Osteoblast (primary cell): Measurements from ENCODE around the gene DUSP16. TPM values are rescaled to one million over a fixed set of nuclear protein-coding genes. Genes with fewer than 3 reads are reported as not detected.

ENCODE experiments used
- DNase-seq: peaks from one replicate; pipeline ENCODE4 v3.0.0; 2011; ENCODE audit warnings: low spot score, mixed read lengths; ENCODE audit not compliant: insufficient read length; ENCODE audit errors: missing footprints
- H2AFZ ChIP-seq: 2 replicates; pipeline ENCODE4 v1.6.0; 2011; ENCODE audit warnings: mild to moderate bottlenecking, low read length
- H3K27ac ChIP-seq: 2 replicates; pipeline ENCODE4 v1.5.1; 2011; ENCODE audit warnings: mild to moderate bottlenecking, low read depth, low read length, moderate library complexity
- H3K27me3 ChIP-seq: 2 replicates; pipeline ENCODE4 v1.6.0; 2012; ENCODE audit warnings: mild to moderate bottlenecking, control low read depth, inconsistent platforms, low read length, moderate library complexity; ENCODE audit not compliant: insufficient read depth
- H3K36me3 ChIP-seq: 2 replicates; pipeline ENCODE4 v1.5.1; 2011; ENCODE audit warnings: mild to moderate bottlenecking, low read length, control low read depth, moderate library complexity; ENCODE audit not compliant: insufficient read depth
- H3K4me1 ChIP-seq: 2 replicates; pipeline ENCODE4 v1.5.1; 2011; ENCODE audit warnings: mild to moderate bottlenecking, low read length, control low read depth, moderate library complexity; ENCODE audit not compliant: insufficient read depth
- H3K4me2 ChIP-seq: 2 replicates; pipeline ENCODE4 v1.6.0; 2011; ENCODE audit warnings: mild to moderate bottlenecking, low read length; ENCODE audit not compliant: insufficient read depth
- H3K4me3 ChIP-seq: fragments of 200-600 bp; sonication (generic); 3 replicates; pipeline ENCODE4 v1.5.1; 2012; ENCODE audit warnings: mild to moderate bottlenecking, low read length, inconsistent platforms; ENCODE audit not compliant: insufficient read depth
- H3K79me2 ChIP-seq: 2 replicates; pipeline ENCODE4 v1.6.0; 2012; ENCODE audit warnings: mild to moderate bottlenecking, low read length, control low read depth, inconsistent platforms; ENCODE audit not compliant: insufficient read depth
- H3K9me3 ChIP-seq: 2 replicates; pipeline ENCODE4 v1.5.1; 2011; ENCODE audit warnings: low read depth, low read length, control low read depth
- H4K20me1 ChIP-seq: 2 replicates; pipeline ENCODE4 v1.6.0; 2012; ENCODE audit warnings: mild to moderate bottlenecking, low read length, control low read depth; ENCODE audit not compliant: insufficient read depth
- total RNA-seq: library from RNA; depleted of rRNA; stranded (reverse); fragments of >200 nt; gene quantifications from 2 replicates; pipeline ENCODE4 v1.2.3, GENCODE V29; 2012
- TF ChIP-seq, protein P1 (sequence below): IDR thresholded peaks from 2 replicates; pipeline ENCODE4 v1.5.1; 2011; ENCODE audit warnings: mild to moderate bottlenecking, low read depth, low read length, moderate library complexity; ENCODE audit errors: extremely low read depth

Gene DUSP16
- total RNA-seq, 1 donor, result 5.1 TPM

GRCh38 chr12:12519354-12519998 lies 43.2 kb downstream of the DUSP16 start:
- no peak overlapping the region for H2AFZ ChIP-seq
- H3K4me2 ChIP-seq, result no peak overlapping the region
- no peak overlapping the region for H3K4me3 ChIP-seq
- no peaks in the 10 kb centered on the region for H3K9me3 ChIP-seq
- H3K27ac ChIP-seq, result no peak overlapping the region
- peaks cover 8% of the 10 kb centered on the region for H3K36me3 ChIP-seq
- H3K27me3 ChIP-seq, result no peaks in the 10 kb centered on the region
- H3K79me2 ChIP-seq, result no peaks in the 10 kb centered on the region
- no peak for DNase-seq
- no peaks in the 10 kb centered on the region for H3K4me1 ChIP-seq
- TF ChIP-seq, protein P1, sequence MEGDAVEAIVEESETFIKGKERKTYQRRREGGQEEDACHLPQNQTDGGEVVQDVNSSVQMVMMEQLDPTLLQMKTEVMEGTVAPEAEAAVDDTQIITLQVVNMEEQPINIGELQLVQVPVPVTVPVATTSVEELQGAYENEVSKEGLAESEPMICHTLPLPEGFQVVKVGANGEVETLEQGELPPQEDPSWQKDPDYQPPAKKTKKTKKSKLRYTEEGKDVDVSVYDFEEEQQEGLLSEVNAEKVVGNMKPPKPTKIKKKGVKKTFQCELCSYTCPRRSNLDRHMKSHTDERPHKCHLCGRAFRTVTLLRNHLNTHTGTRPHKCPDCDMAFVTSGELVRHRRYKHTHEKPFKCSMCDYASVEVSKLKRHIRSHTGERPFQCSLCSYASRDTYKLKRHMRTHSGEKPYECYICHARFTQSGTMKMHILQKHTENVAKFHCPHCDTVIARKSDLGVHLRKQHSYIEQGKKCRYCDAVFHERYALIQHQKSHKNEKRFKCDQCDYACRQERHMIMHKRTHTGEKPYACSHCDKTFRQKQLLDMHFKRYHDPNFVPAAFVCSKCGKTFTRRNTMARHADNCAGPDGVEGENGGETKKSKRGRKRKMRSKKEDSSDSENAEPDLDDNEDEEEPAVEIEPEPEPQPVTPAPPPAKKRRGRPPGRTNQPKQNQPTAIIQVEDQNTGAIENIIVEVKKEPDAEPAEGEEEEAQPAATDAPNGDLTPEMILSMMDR, result no peak
- H4K20me1 ChIP-seq, result no peaks in the 10 kb centered on the region

DNA sequence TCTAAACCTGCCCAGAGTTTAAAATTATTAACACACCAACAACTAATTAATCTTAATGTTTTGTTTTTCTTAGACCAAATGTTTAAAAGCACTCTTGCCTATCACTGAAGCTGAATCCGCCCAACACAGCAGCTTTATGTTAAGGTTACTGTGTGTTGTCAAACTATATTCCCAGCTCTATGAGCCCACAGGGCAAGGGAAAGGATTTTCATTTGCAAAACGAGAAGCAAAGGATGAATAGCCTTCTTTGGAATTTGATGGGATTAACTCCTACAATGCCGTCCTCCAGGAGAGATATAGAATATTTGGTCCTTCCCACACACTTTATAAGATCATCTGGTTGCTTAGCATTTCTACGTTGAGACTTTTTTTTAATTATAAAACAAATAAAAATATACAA lies 43.7 kb downstream of the DUSP16 start:
- no peak for DNase-seq
- Histone ChIP-seq H3K4me1 (no peaks in the 10 kb centered on the region), H3K27ac (no peak overlapping the region), H3K4me3 (no peak overlapping the region), H3K36me3 (peaks cover 8% of the 10 kb centered on the region), H4K20me1 (no peaks in the 10 kb centered on the region), H2AFZ (no peak overlapping the region), H3K79me2 (no peaks in the 10 kb centered on the region), H3K27me3 (no peaks in the 10 kb centered on the region), H3K4me2 (no peak overlapping the region), H3K9me3 (no peaks in the 10 kb centered on the region)
- TF ChIP-seq, protein P1, result no peak

DNA sequence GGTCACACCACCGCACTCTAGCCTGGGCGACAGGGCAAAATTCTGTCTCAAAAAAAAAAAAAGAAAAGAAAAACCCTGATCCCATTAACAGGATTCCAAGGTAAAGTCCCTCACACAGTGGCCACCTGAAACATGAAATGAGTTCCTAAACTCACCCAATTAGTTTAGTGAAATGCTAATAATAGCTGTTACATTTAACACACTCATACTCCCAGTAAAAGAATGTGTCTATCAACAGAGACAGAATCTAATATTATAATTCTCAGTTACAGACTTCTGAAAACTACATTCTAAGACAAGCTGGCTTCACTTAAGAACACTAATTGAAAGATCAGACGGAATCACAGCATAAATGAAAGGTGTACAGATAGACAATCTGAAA lies 44.2 kb downstream of the DUSP16 start:
- Histone ChIP-seq H3K9me3 (no peaks in the 10 kb centered on the region), H4K20me1 (no peaks in the 10 kb centered on the region), H2AFZ (no peak overlapping the region), H3K4me3 (no peak overlapping the region), H3K36me3 (peaks cover 8% of the 10 kb centered on the region), H3K4me1 (no peaks in the 10 kb centered on the region), H3K4me2 (no peak overlapping the region), H3K27ac (no peak overlapping the region), H3K27me3 (no peaks in the 10 kb centered on the region), H3K79me2 (no peaks in the 10 kb centered on the region)
- no peak for DNase-seq
- TF ChIP-seq, protein P1, result no peak

- H3K4me3 ChIP-seq, result no peak overlapping the region
Measured at GRCh38 chr12:12513416-12514006, 49.2 kb downstream of the DUSP16 start.

More at GRCh38 chr12:12513416-12514006, 49.2 kb downstream of the DUSP16 start:
- H3K27me3 ChIP-seq, result no peaks in the 10 kb centered on the region
- no peaks in the 10 kb centered on the region for H4K20me1 ChIP-seq
- TF ChIP-seq, protein P1, result no peak
- no peak overlapping the region for H3K27ac ChIP-seq
- H3K36me3 ChIP-seq, result peaks cover 3% of the 10 kb centered on the region
- peaks cover 25% of the 10 kb centered on the region for H3K4me1 ChIP-seq
- H3K9me3 ChIP-seq, result no peaks in the 10 kb centered on the region
- no peak overlapping the region for H2AFZ ChIP-seq
- no peak for DNase-seq
- H3K4me2 ChIP-seq, result no peak overlapping the region
- no peaks in the 10 kb centered on the region for H3K79me2 ChIP-seq
